DMS79 treated with DMSO at 0.1 percent for 48 hours (cell line): ENCODE measurements around the gene TRIOBP.

ENCODE experiments used
- DNase-seq: peaks from one replicate; lab custom pipeline; 2025; lab: John Stamatoyannopoulos, UW

The TRIOBP gene

GRCh38 chr22:37728620-37729019, 31.8 kb downstream of the TRIOBP start:
- no peak for DNase-seq

GRCh38 chr22:37731804-37732471, 35.1 kb downstream of the TRIOBP start:
- DNase-seq = no peak

GRCh38 chr22:37732699-37733607, 36.1 kb downstream of the TRIOBP start:
- no peak for DNase-seq

- DNase-seq = no peak
These were observed 37.0 kb downstream of the TRIOBP start for GRCh38 chr22:37733625-37734401.

GRCh38 chr22:37734402-37734700, 37.5 kb downstream of the TRIOBP start:
- no peak for DNase-seq

GRCh38 chr22:37734964-37735451, 38.2 kb downstream of the TRIOBP start:
- DNase-seq = no peak

- DNase-seq = no peak
These were observed 42.2 kb downstream of the TRIOBP start for GRCh38 chr22:37739035-37739434.

- DNase-seq = no peak
These were observed 42.8 kb downstream of the TRIOBP start for GRCh38 chr22:37739611-37740049.

- no peak for DNase-seq
These were observed 43.8 kb downstream of the TRIOBP start for GRCh38 chr22:37740455-37741311.

- DNase-seq = peak; percentile 83
These were observed 44.5 kb downstream of the TRIOBP start for GRCh38 chr22:37741312-37741795.

- DNase-seq = no peak
These were observed 45.7 kb downstream of the TRIOBP start for GRCh38 chr22:37742376-37743171.

GRCh38 chr22:37744589-37744988, 47.7 kb downstream of the TRIOBP start:
- no peak for DNase-seq

GRCh38 chr22:37745548-37746365, 48.9 kb downstream of the TRIOBP start:
- peak; percentile 43 for DNase-seq

- DNase-seq = no peak
These were observed 49.7 kb downstream of the TRIOBP start for GRCh38 chr22:37746366-37747079.

- no peak for DNase-seq
These were observed 50.3 kb downstream of the TRIOBP start for GRCh38 chr22:37747080-37747714.

- no peak for DNase-seq
These were observed 50.9 kb downstream of the TRIOBP start for GRCh38 chr22:37747715-37748100.

- no peak for DNase-seq
These were observed 51.8 kb downstream of the TRIOBP start for GRCh38 chr22:37748659-37749058.

- DNase-seq = no peak
These were observed 52.4 kb downstream of the TRIOBP start for GRCh38 chr22:37749226-37749625.
